WTC11 (cell line): ENCODE data around the gene CTDSPL.

Source experiments
- CBFB ChIP-seq: sonication (generic); formaldehyde crosslinking; IDR thresholded peaks from 2 replicates; pipeline ENCODE4 v1.8.1; 2022; ENCODE audit warnings: mild to moderate bottlenecking, low read depth, missing genetic modification reagents
- ESRRA ChIP-seq: sonication (generic); formaldehyde crosslinking; IDR thresholded peaks from 2 replicates; pipeline ENCODE4 v1.8.1; 2022; ENCODE audit warnings: mild to moderate bottlenecking, missing genetic modification reagents, borderline replicate concordance
- GRHL2 ChIP-seq: fragments of 250-450 bp; sonication (Bioruptor Pico); IDR thresholded peaks from 2 replicates; pipeline ENCODE4 v1.8.0; 2022; ENCODE audit warnings: mild to moderate bottlenecking, moderate library complexity; ENCODE audit not compliant: insufficient replicate concordance, severe bottlenecking
- KAT7 ChIP-seq: sonication (generic); formaldehyde crosslinking; IDR thresholded peaks from 2 replicates; pipeline ENCODE4 v1.8.1; 2023; ENCODE audit warnings: missing genetic modification reagents, mild to moderate bottlenecking, borderline replicate concordance
- NR2C2 ChIP-seq: sonication (generic); formaldehyde crosslinking; IDR thresholded peaks from 2 replicates; pipeline ENCODE4 v1.8.0; 2022; ENCODE audit warnings: mild to moderate bottlenecking, missing genetic modification reagents
- SMAD3 ChIP-seq: sonication (generic); formaldehyde crosslinking; IDR thresholded peaks from 2 replicates; pipeline ENCODE4 v1.8.0; 2022; ENCODE audit warnings: missing genetic modification reagents, mild to moderate bottlenecking, borderline replicate concordance
- TEAD4 ChIP-seq: sonication (generic); formaldehyde crosslinking; IDR thresholded peaks from 2 replicates; pipeline ENCODE4 v1.8.0; 2022; ENCODE audit warnings: mild to moderate bottlenecking, missing genetic modification reagents
- TP53 ChIP-seq: sonication (generic); formaldehyde crosslinking; IDR thresholded peaks from 2 replicates; pipeline ENCODE4 v1.8.1; 2023; ENCODE audit warnings: mild to moderate bottlenecking, missing genetic modification reagents
- TF ChIP-seq, protein P1 (sequence below): fragments of 200-600 bp; IDR thresholded peaks from 2 replicates; pipeline ENCODE4 v1.8.0; 2022; ENCODE audit warnings: antibody characterized with exemption
- TF ChIP-seq, protein P2 (sequence below): sonication (generic); formaldehyde crosslinking; IDR thresholded peaks from 2 replicates; pipeline ENCODE4 v1.8.0; 2022; ENCODE audit warnings: missing genetic modification reagents
- TF ChIP-seq, protein P3 (sequence below): sonication (generic); formaldehyde crosslinking; IDR thresholded peaks from 2 replicates; pipeline ENCODE4 v1.8.0; 2022; ENCODE audit warnings: mild to moderate bottlenecking, missing genetic modification reagents
- TF ChIP-seq, protein P4 (sequence below): sonication (generic); formaldehyde crosslinking; IDR thresholded peaks from 2 replicates; pipeline ENCODE4 v1.8.1; 2023; ENCODE audit warnings: mild to moderate bottlenecking, missing genetic modification reagents, moderate library complexity

DNA sequence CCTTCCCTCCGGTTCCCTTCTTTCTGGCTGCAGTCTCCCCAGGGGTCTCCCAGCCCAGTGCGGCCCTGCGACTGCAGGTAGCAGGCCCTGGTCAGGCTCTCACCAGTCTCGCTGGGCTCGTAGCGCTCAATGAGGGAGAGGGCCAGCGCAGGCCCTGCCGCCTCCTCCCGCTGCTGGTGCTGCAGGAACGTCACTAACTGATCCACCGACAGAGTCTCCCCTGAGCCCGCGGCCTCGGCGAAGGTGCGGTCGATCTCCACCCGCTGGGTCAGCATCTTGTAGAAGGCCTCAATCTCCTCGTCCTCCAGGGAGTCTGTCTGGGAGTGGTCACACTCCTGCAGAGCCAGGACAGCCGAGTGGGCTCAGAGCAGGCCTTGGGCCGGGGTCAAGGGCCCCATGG, 149.4 kb downstream of the CTDSPL start:
- TF ChIP-seq SMAD3 (CRISPR knock-in tag), result no peak
- no peak for TF ChIP-seq CBFB (CRISPR knock-in tag)
- TF ChIP-seq TP53 (CRISPR knock-in tag), result no peak
- TF ChIP-seq, protein P1, sequence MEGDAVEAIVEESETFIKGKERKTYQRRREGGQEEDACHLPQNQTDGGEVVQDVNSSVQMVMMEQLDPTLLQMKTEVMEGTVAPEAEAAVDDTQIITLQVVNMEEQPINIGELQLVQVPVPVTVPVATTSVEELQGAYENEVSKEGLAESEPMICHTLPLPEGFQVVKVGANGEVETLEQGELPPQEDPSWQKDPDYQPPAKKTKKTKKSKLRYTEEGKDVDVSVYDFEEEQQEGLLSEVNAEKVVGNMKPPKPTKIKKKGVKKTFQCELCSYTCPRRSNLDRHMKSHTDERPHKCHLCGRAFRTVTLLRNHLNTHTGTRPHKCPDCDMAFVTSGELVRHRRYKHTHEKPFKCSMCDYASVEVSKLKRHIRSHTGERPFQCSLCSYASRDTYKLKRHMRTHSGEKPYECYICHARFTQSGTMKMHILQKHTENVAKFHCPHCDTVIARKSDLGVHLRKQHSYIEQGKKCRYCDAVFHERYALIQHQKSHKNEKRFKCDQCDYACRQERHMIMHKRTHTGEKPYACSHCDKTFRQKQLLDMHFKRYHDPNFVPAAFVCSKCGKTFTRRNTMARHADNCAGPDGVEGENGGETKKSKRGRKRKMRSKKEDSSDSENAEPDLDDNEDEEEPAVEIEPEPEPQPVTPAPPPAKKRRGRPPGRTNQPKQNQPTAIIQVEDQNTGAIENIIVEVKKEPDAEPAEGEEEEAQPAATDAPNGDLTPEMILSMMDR, result no peak
- TF ChIP-seq, protein P2, sequence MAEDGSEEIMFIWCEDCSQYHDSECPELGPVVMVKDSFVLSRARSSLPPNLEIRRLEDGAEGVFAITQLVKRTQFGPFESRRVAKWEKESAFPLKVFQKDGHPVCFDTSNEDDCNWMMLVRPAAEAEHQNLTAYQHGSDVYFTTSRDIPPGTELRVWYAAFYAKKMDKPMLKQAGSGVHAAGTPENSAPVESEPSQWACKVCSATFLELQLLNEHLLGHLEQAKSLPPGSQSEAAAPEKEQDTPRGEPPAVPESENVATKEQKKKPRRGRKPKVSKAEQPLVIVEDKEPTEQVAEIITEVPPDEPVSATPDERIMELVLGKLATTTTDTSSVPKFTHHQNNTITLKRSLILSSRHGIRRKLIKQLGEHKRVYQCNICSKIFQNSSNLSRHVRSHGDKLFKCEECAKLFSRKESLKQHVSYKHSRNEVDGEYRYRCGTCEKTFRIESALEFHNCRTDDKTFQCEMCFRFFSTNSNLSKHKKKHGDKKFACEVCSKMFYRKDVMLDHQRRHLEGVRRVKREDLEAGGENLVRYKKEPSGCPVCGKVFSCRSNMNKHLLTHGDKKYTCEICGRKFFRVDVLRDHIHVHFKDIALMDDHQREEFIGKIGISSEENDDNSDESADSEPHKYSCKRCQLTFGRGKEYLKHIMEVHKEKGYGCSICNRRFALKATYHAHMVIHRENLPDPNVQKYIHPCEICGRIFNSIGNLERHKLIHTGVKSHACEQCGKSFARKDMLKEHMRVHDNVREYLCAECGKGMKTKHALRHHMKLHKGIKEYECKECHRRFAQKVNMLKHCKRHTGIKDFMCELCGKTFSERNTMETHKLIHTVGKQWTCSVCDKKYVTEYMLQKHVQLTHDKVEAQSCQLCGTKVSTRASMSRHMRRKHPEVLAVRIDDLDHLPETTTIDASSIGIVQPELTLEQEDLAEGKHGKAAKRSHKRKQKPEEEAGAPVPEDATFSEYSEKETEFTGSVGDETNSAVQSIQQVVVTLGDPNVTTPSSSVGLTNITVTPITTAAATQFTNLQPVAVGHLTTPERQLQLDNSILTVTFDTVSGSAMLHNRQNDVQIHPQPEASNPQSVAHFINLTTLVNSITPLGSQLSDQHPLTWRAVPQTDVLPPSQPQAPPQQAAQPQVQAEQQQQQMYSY (CRISPR knock-in tag), result no peak
- TF ChIP-seq, protein P3, sequence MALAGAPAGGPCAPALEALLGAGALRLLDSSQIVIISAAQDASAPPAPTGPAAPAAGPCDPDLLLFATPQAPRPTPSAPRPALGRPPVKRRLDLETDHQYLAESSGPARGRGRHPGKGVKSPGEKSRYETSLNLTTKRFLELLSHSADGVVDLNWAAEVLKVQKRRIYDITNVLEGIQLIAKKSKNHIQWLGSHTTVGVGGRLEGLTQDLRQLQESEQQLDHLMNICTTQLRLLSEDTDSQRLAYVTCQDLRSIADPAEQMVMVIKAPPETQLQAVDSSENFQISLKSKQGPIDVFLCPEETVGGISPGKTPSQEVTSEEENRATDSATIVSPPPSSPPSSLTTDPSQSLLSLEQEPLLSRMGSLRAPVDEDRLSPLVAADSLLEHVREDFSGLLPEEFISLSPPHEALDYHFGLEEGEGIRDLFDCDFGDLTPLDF, result no peak
- TF ChIP-seq KAT7 (CRISPR knock-in tag), result no peak
- TF ChIP-seq, protein P4, sequence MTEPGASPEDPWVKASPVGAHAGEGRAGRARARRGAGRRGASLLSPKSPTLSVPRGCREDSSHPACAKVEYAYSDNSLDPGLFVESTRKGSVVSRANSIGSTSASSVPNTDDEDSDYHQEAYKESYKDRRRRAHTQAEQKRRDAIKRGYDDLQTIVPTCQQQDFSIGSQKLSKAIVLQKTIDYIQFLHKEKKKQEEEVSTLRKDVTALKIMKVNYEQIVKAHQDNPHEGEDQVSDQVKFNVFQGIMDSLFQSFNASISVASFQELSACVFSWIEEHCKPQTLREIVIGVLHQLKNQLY (CRISPR knock-in tag), result no peak
- TF ChIP-seq TEAD4 (CRISPR knock-in tag), result no peak
- no peak for TF ChIP-seq NR2C2 (CRISPR knock-in tag)
- TF ChIP-seq ESRRA (CRISPR knock-in tag), result no peak
- no peak for TF ChIP-seq GRHL2 (CRISPR knock-in tag)
